Measurements from ENCODE around the gene RPS28.
A peak's percentile ranks its signal among the peaks of the same experiment; 100 is the strongest.
"Not testable (repeated sequence)": the region's sequence is repeated elsewhere in the genome, so short reads cannot be mapped to it uniquely, and the experiment has no call there.

The RPS28 gene

GRCh38 chr19:8311461-8312260 is 9.6 kb upstream of the RPS28 start:
- no peak for TF ChIP-seq CTCF (IDR thresholded peaks at IDR 0.05; ENCODE audit: low read depth, low read length, missing control alignments)
- DNase-seq (ENCODE audit: low read depth): no peak

GRCh38 chr19:8314981-8315640 is 6.2 kb upstream of the RPS28 start:
- H3K4me3 ChIP-seq (ENCODE audit: low read depth, low read length); DNase-seq (ENCODE audit: low read depth); in situ Hi-C loops (cut with HindIII; ENCODE audit: low sequenced_read_pairs): not testable (repeated sequence)

More at GRCh38 chr19:8311461-8312260, 9.6 kb upstream of the RPS28 start:
- in situ Hi-C loops (cut with HindIII; ENCODE audit: low sequenced_read_pairs): no loop called here
- H3K4me3 ChIP-seq (ENCODE audit: low read depth, low read length): no peak overlapping the region

GRCh38 chr19:8316351-8317125 is 4.8 kb upstream of the RPS28 start:
- DNase-seq (ENCODE audit: low read depth): no peak
- H3K4me3 ChIP-seq (ENCODE audit: low read depth, low read length): no peak overlapping the region
- TF ChIP-seq CTCF (IDR thresholded peaks at IDR 0.05; ENCODE audit: low read depth, low read length, missing control alignments): no peak
- in situ Hi-C loops (cut with HindIII; ENCODE audit: low sequenced_read_pairs): no loop called here

- DNase-seq (ENCODE audit: low read depth); in situ Hi-C loops (cut with HindIII; ENCODE audit: low sequenced_read_pairs); H3K4me3 ChIP-seq (ENCODE audit: low read depth, low read length): not testable (repeated sequence)
Observed at GRCh38 chr19:8318835-8319234, 2.5 kb upstream of the RPS28 start.

GRCh38 chr19:8319807-8320520 is 1.3 kb upstream of the RPS28 start:
- DNase-seq (ENCODE audit: low read depth): no peak
- TF ChIP-seq CTCF (IDR thresholded peaks at IDR 0.05; ENCODE audit: low read depth, low read length, missing control alignments): no peak
- in situ Hi-C loops (cut with HindIII; ENCODE audit: low sequenced_read_pairs): no loop called here
- H3K4me3 ChIP-seq (ENCODE audit: low read depth, low read length): peak overlapping the region; percentile 100

- peak overlapping the region; percentile 100 for H3K4me3 ChIP-seq (ENCODE audit: low read depth, low read length)
- DNase-seq (ENCODE audit: low read depth): no peak
- TF ChIP-seq CTCF (IDR thresholded peaks at IDR 0.05; ENCODE audit: low read depth, low read length, missing control alignments): no peak
- in situ Hi-C loops (cut with HindIII; ENCODE audit: low sequenced_read_pairs): no loop called here
Observed at GRCh38 chr19:8320564-8321066, 681 bp upstream of the RPS28 start.
